NB4 (cell line): Measurements from ENCODE around the gene DIS3L2.
"Not testable (repeated sequence)": the region's sequence is repeated elsewhere in the genome, so short reads cannot be mapped to it uniquely, and the experiment has no call there.

Experiments used
- DNase-seq: peaks from one replicate; pipeline ENCODE4 v3.0.0; 2010; ENCODE audit warnings: low read depth
- H3K4me3 ChIP-seq: one replicate; pipeline ENCODE4 v1.5.1; 2011; ENCODE audit warnings: mild to moderate bottlenecking, low read depth, low read length, moderate library complexity
- MYC ChIP-seq: IDR thresholded peaks from 2 replicates; pipeline ENCODE4 v1.6.1; 2011; ENCODE audit warnings: low read depth, low read length
- POLR2A ChIP-seq: IDR thresholded peaks from 2 replicates; pipeline ENCODE4 v1.6.1; 2011; ENCODE audit warnings: mild to moderate bottlenecking; ENCODE audit not compliant: insufficient read length; ENCODE audit errors: extremely low read depth
- TF ChIP-seq, protein P1 (sequence below): IDR thresholded peaks from one replicate; pipeline ENCODE4 v1.5.1; 2012; ENCODE audit warnings: low read depth, low read length
- TF ChIP-seq, protein P2 (sequence below): IDR thresholded peaks from 2 replicates; pipeline ENCODE4 v1.6.1; 2011; ENCODE audit warnings: low read depth, low read length

DIS3L2 gene

DNA sequence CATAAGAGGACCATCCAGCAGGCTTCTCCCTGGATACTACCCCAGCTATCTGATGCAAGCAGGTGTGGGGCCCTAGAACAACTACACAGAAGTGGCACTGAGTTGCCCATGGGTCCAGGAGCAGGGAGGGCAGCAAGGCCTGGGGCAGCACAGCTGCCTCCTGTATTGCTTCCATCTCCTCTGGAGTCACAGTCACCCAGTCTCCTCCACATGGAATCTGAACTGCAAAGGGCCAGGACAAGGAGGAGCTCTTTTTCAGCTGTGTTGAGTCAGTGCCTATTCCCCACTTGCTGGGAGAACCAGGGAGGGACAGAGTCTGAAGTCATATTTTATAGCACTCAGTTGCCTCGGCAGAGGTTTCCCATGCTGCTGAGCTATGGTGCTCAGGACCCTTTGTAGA, 349.2 kb downstream of the DIS3L2 start:
- DNase-seq, result no peak
- no peak for TF ChIP-seq MYC
- no peak for TF ChIP-seq POLR2A
- TF ChIP-seq, protein P1, sequence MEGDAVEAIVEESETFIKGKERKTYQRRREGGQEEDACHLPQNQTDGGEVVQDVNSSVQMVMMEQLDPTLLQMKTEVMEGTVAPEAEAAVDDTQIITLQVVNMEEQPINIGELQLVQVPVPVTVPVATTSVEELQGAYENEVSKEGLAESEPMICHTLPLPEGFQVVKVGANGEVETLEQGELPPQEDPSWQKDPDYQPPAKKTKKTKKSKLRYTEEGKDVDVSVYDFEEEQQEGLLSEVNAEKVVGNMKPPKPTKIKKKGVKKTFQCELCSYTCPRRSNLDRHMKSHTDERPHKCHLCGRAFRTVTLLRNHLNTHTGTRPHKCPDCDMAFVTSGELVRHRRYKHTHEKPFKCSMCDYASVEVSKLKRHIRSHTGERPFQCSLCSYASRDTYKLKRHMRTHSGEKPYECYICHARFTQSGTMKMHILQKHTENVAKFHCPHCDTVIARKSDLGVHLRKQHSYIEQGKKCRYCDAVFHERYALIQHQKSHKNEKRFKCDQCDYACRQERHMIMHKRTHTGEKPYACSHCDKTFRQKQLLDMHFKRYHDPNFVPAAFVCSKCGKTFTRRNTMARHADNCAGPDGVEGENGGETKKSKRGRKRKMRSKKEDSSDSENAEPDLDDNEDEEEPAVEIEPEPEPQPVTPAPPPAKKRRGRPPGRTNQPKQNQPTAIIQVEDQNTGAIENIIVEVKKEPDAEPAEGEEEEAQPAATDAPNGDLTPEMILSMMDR, result no peak
- TF ChIP-seq, protein P2, sequence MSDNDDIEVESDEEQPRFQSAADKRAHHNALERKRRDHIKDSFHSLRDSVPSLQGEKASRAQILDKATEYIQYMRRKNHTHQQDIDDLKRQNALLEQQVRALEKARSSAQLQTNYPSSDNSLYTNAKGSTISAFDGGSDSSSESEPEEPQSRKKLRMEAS, result no peak
- H3K4me3 ChIP-seq, result no peak overlapping the region

DNA sequence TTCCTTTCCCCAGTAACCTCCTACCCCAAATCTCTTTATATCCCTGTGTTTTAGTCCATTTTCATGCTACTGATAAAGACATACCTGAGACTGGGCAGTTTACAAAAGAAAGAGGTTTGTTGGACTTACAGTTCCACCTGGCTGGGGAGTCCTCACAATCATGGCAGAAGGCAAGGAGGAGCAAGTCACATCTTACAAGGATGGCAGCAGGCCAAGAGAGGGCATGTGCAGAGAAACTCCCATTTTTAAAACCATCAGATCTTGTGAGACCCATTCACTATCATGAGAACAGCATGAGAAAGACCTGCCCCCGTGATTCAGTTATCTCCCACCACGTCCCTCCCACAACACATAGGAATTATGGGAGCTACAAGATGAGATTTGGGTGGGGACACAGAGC, 352.1 kb downstream of the DIS3L2 start:
- DNase-seq, H3K4me3 ChIP-seq: not testable (repeated sequence)

DNA sequence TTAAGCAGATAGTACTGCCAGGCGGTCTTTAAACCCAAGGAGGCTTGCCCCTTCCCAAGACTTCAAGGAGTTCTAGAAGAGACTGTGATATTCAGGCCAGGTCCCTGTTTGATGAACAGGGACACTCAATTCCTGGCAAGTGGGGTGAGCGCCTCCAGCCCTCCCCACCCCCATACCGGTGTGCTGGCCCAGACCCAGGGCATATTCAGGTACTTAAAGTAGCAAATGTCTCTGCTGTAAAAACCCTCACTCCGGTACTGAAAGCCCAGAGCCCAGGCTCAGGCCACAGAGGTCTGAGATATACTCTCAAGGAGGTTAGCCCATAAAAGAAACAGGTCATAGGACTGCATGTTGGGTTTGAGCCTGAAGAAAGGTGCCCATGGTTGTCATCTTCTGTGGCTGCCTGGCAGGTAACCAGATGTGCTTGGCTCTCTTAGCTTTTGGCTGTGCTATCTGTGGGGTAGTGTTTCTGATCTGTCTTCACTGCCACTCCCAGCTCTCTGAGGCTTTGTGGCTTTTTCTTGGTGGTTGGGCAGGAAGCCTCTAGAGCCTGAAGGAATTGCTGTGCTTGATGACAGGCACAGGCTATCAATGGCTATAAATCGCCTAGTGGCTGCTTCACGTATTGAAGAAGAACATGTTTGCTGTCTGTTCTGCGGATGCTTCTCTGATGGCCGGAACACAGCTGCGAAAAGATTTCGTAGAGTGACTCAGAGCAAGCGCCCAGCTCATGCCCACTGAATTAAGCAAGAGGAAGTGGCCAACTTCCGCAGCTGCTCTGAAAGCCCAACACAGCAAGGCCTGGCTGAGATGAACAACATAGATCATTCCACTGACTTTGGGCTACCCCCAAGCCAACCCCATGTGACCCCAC, 353.8 kb downstream of the DIS3L2 start:
- H3K4me3 ChIP-seq, result peak overlapping the region; percentile 5
- TF ChIP-seq, protein P1, result peak; percentile 55
- peak; percentile 51 for TF ChIP-seq MYC
- TF ChIP-seq, protein P2, result peak; percentile 51; the same call in 1 of the 2 replicates
- TF ChIP-seq POLR2A, result no peak
- DNase-seq, result peak; percentile 99

DNA sequence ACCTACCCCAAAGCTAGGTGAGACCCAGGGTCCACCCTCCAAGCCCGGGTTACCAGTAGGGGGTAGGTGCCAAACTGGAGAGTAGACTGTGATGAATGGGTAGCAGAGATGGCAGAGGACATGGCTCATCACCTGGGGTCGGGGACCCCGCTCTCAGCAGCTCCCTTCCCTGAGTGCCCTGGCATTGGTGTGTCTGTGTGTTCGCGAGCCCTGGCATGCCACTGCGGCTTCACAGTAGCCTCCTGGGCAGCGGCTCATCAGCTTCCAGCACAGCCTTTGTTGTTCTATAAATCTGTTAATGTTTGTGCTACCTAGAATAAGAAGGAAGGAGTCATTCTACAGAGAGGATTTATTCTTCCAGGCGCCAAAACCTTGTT, 354.4 kb downstream of the DIS3L2 start:
- H3K4me3 ChIP-seq, result peak overlapping the region; percentile 5
- no peak for DNase-seq
- TF ChIP-seq, protein P1, result no peak
- TF ChIP-seq, protein P2, result no peak
- no peak for TF ChIP-seq POLR2A

DNA sequence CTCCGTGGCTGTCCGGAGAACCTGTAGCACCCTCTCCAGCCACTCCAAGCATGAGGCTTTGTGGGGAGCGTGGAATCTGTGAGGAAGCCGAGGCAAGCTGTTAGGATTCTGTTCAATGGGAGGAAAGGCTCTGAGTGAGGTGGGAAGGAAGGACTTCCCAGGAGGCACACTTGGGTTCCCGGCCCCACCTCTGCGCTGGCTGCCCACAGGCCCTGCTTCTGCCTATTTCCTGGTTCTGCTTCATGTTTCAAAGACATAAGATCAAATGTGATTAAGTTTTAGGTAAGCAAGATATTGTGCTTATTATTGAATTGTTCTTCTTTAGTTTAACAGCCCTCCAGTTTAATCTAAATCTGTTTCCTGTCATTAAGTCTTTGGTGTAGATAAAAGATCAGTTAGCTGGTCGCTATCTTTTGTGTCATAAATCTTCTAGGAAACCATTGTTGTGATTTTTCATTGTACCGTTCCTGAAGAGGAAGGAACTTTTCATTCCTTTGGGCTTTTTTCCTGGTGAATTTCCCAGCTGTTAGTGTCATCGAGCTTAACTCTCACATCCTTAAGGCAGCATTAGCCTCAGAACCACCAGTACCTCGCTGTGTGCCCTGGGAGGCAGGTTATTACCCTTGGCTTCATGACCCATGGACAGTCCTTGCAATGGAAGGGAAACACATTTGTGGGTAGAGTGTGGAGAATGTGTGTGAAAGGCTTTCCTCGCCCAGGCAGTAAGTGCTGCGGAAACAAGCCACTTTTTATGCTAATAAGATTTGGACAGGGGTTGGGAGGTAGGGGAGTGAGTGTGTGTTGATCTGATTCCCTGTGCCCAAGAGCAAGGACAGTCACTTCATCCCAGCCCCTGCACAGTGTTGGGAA, 355.2 kb downstream of the DIS3L2 start:
- DNase-seq, result peak; percentile 11
- no peak overlapping the region for H3K4me3 ChIP-seq
- TF ChIP-seq POLR2A (no peak), MYC (no peak)
- TF ChIP-seq, protein P1, result no peak
- TF ChIP-seq, protein P2, result no peak

DNA sequence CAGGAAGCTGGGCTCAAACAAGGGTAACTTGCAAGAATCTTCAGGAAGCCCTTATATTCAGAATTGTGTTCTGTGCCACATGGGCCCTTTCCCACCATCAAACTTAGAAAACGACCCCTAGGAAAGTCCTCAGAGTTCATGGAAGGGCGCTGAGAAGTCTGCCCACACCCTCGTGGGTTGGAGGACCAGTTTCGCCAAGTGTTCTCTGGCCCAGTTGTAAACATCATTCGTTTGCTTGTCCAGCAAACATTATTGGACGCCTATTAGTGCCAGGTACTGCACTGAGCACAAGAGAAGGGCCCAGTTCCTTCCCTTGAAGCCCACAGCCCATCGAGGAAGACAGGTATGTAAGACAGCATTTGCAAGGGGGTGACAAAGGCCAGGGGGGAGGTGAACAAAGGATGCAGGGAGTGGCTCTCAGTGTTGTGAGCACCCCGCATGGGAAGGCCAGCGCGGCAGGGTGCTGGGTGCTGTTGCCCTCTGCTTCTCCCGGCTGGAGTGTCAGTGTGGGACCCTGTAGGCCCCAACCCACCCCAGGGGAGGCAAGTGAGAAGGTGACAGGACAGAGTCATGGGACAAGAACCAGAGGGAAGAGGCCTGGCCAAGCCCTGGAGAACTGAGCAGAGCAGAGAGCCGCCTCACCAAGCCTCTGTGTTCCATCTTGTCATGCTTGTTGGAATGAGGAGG, 356.8 kb downstream of the DIS3L2 start:
- TF ChIP-seq POLR2A (no peak), MYC (no peak)
- TF ChIP-seq, protein P2, result no peak
- peak; percentile 0 for DNase-seq
- H3K4me3 ChIP-seq, result no peak overlapping the region
